Measurements from ENCODE around the gene SCYL1. TPM values are rescaled to one million over a fixed set of nuclear protein-coding genes. Genes with fewer than 3 reads are reported as not detected.
"Not testable (repeated sequence)": the region's sequence is repeated elsewhere in the genome, so short reads cannot be mapped to it uniquely, and the experiment has no call there.

Gene SCYL1
- total RNA-seq, 1 donor from 2014 or later = 81.2 TPM

DNA sequence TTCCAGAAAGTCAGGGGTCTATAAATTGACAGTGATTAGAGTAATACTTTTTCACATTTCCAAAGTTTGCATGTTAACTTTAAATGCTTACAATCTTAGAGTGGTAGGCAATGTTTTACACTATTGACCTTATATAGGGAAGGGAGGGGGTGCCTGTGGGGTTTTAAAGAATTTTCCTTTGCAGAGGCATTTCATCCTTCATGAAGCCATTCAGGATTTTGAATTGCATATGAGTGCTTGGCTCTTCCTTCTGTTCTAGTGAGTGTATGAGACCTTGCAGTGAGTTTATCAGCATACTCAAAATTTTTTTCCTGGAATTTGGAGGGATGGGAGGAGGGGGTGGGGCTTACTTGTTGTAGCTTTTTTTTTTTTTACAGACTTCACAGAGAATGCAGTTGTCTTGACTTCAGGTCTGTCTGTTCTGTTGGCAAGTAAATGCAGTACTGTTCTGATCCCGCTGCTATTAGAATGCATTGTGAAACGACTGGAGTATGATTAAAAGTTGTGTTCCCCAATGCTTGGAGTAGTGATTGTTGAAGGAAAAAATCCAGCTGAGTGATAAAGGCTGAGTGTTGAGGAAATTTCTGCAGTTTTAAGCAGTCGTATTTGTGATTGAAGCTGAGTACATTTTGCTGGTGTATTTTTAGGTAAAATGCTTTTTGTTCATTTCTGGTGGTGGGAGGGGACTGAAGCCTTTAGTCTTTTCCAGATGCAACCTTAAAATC, 20.8 kb upstream of the SCYL1 start:
- DNase-seq (ENCODE audit: low read depth) = no peak
- TF ChIP-seq, protein P1, sequence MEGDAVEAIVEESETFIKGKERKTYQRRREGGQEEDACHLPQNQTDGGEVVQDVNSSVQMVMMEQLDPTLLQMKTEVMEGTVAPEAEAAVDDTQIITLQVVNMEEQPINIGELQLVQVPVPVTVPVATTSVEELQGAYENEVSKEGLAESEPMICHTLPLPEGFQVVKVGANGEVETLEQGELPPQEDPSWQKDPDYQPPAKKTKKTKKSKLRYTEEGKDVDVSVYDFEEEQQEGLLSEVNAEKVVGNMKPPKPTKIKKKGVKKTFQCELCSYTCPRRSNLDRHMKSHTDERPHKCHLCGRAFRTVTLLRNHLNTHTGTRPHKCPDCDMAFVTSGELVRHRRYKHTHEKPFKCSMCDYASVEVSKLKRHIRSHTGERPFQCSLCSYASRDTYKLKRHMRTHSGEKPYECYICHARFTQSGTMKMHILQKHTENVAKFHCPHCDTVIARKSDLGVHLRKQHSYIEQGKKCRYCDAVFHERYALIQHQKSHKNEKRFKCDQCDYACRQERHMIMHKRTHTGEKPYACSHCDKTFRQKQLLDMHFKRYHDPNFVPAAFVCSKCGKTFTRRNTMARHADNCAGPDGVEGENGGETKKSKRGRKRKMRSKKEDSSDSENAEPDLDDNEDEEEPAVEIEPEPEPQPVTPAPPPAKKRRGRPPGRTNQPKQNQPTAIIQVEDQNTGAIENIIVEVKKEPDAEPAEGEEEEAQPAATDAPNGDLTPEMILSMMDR (conservative IDR thresholded peaks at IDR 0.05; ENCODE audit: low read depth, low read length) = no peak
- H3K4me3 ChIP-seq (ENCODE audit: low read depth, low read length) = peak overlapping the region; percentile 97

DNA sequence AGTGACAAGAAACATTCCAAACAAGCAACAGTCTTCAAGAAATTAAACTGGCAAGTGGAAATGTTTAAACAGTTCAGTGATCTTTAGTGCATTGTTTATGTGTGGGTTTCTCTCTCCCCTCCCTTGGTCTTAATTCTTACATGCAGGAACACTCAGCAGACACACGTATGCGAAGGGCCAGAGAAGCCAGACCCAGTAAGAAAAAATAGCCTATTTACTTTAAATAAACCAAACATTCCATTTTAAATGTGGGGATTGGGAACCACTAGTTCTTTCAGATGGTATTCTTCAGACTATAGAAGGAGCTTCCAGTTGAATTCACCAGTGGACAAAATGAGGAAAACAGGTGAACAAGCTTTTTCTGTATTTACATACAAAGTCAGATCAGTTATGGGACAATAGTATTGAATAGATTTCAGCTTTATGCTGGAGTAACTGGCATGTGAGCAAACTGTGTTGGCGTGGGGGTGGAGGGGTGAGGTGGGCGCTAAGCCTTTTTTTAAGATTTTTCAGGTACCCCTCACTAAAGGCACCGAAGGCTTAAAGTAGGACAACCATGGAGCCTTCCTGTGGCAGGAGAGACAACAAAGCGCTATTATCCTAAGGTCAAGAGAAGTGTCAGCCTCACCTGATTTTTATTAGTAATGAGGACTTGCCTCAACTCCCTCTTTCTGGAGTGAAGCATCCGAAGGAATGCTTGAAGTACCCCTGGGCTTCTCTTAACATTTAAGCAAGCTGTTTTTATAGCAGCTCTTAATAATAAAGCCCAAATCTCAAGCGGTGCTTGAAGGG, 20.0 kb upstream of the SCYL1 start:
- DNase-seq (ENCODE audit: low read depth) = no peak
- TF ChIP-seq, protein P1 (conservative IDR thresholded peaks at IDR 0.05; ENCODE audit: low read depth, low read length) = no peak
- peak overlapping the region; percentile 97 for H3K4me3 ChIP-seq (ENCODE audit: low read depth, low read length)

DNA sequence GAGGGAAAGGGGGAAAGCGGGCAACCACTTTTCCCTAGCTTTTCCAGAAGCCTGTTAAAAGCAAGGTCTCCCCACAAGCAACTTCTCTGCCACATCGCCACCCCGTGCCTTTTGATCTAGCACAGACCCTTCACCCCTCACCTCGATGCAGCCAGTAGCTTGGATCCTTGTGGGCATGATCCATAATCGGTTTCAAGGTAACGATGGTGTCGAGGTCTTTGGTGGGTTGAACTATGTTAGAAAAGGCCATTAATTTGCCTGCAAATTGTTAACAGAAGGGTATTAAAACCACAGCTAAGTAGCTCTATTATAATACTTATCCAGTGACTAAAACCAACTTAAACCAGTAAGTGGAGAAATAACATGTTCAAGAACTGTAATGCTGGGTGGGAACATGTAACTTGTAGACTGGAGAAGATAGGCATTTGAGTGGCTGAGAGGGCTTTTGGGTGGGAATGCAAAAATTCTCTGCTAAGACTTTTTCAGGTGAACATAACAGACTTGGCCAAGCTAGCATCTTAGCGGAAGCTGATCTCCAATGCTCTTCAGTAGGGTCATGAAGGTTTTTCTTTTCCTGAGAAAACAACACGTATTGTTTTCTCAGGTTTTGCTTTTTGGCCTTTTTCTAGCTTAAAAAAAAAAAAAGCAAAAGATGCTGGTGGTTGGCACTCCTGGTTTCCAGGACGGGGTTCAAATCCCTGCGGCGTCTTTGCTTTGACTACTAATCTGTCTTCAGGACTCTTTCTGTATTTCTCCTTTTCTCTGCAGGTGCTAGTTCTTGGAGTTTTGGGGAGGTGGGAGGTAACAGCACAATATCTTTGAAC, 19.2 kb upstream of the SCYL1 start:
- peak overlapping the region; percentile 97 for H3K4me3 ChIP-seq (ENCODE audit: low read depth, low read length)
- TF ChIP-seq, protein P1 (conservative IDR thresholded peaks at IDR 0.05; ENCODE audit: low read depth, low read length) = no peak
- DNase-seq (ENCODE audit: low read depth) = no peak

DNA sequence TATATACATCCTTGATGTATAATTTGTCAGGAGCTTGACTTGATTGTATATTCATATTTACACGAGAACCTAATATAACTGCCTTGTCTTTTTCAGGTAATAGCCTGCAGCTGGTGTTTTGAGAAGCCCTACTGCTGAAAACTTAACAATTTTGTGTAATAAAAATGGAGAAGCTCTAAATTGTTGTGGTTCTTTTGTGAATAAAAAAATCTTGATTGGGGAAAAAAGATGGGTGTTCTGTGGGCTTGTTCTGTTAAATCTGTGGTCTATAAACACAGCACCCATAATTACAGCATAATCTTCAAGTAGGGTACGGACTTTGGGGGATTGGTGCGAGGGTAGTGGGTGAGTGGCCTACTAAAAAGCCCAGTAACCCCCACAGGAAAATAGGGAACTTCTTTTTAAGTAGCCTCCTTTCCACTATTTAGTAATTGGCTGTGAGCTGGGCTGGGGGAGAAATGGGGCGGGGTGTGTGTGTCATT, 18.6 kb upstream of the SCYL1 start:
- peak; percentile 71 for DNase-seq (ENCODE audit: low read depth)
- TF ChIP-seq, protein P1 (conservative IDR thresholded peaks at IDR 0.05; ENCODE audit: low read depth, low read length) = no peak
- peak overlapping the region; percentile 97 for H3K4me3 ChIP-seq (ENCODE audit: low read depth, low read length)

DNA sequence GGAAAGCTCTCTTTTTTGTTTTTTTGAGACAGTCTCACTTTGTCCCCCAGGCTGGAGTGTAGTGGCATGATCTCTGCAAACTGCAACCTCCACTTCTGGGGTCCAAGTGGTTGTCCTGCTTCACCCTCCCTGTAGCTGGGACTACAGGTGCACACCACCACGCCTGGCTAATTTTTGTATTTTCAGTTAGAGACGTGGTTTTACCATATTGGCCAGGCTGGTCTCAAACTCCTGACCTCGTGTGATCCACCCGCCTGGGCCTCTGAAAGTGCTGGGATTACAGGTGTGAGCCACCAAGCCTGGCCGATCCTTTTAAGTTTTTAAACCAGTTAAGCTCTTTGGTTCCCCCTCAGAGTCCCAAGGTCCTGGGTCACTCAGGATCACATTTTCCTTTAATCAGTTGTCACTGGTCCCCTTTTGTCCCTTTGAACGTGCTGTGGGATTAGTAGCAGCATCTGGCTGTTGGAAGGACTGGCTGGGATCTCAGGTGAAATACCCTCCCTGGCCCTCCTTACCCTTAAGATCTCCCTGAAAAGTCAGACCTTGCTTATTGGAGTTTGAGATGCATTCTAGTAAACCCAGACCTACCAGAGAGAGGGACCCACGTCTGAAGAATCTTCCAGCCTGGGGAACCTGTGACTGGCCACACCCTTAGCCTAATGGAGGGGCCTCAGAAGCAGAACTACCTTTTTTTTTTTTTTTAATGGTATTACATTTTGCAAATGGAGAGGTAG, 17.9 kb upstream of the SCYL1 start:
- TF ChIP-seq, protein P1 (conservative IDR thresholded peaks at IDR 0.05; ENCODE audit: low read depth, low read length) = no peak
- peak overlapping the region; percentile 97 for H3K4me3 ChIP-seq (ENCODE audit: low read depth, low read length)
- DNase-seq (ENCODE audit: low read depth) = peak; percentile 99

DNA sequence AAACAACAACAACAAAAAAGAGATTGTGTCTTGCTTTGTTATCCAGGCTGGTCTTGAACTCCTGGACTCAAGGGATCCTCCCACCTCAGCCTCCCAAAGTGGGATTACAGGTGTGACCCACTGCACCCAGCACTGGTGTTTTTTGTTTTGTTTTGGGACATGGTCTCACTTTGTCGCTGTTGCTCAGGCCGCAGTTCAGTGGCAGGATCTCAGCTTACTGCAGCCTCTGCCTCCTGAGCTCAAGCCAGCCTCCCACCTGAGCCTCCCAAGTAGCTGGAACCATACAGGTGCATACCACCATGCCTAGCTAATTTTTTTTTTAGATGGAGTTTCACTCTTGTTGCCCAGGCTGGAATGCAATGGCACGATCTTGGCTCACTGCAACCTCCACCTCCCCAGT, 12.6 kb upstream of the SCYL1 start:
- DNase-seq (ENCODE audit: low read depth); H3K4me3 ChIP-seq (ENCODE audit: low read depth, low read length): not testable (repeated sequence)
